GM11168 (cell line): ENCODE results near the gene NKAIN4.
"Not testable (repeated sequence)": the region's sequence is repeated elsewhere in the genome, so short reads cannot be mapped to it uniquely, and the experiment has no call there.

Source experiments
- in situ Hi-C: fragments of 300-500 bp; cut with MboI; formaldehyde crosslinking; loops from one replicate; pipeline ENCODE4 v1.12.0; 2022; ENCODE audit warnings: low sequenced_read_pairs; ENCODE audit not compliant: unreplicated experiment

Gene NKAIN4

GRCh38 chr20:63259734-63260460 lies 5.6 kb upstream of the NKAIN4 start:
- in situ Hi-C loops, result no loop called here

DNA sequence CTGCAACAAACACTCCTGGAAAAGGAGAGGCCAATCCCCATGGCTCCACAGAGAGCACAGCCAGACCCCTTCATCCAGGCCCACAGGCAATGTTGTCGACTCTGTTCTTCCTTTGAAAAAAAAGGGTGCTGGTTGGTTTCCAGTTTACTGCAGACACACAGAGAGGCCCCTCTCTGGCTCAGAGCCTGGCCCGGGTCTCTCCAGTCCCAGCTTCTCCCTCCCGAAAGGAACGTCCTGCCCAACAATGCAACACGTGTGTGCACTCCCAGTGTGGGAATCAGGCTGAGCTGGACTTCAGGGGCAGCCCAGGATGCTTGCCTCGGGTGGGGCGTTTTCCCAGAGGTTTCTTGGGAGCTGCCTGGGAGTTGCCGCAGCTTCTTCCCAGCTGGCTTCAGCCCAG lies 4.5 kb upstream of the NKAIN4 start:
- in situ Hi-C loops, result no loop called here

- in situ Hi-C loops, result no loop called here
These were observed 3.4 kb upstream of the NKAIN4 start for GRCh38 chr20:63257629-63258028.

DNA sequence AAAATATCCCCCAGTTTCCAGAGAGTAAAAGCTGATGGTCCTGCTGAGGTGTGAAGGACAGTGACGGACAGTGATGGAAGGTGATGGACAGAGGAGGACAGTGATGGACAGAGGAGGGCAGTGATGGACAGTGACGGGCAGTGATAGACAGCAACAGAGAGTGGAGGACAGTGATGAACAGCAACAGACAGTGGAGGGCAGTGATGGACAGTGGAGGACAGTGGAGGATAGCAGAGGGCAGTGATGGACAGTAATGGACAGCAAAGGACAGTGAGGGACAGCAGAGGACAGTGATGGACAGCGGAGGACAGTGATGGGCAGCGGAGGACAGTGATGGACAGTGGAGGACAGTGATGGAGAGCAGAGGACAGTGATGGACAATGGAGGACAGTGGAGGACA lies 2.7 kb upstream of the NKAIN4 start:
- in situ Hi-C loops, result no loop called here

DNA sequence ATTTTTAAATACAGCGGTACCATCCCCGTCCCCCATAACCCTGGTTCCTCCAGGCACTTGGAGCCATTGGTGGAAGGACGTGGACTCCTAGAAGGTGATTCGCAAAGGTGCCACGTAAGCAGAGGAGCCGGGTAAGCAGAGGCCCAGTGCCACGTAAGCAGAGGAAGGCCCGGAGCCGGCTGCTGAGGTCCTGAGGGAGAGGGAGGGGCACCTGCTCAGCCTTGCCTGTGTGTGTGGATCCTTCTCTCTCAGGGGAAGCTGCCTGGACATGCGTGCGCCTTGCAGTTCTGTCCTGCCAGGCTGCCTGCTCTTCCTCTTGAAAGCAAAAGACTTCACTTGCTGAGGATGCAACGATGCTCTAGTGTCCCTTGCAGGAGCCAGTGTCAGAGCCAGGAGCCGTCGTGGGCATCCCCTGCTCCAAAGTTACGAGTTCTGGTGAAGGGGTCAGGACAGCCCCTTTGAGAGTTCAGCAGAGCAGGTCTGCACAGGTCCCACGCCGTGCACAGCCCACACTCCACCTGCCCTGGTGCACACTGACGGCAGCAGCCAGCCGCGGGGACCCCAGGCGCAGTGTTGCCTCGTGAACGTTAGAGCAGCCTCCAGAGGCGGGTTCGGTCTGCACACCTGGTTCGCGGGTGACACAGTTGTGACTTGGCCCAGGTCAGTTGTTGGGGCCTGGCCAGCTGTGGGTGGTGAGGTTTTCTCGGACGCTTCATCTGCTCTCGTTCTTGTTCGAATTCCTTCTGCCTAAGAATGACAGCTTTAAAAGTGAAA lies 1.9 kb upstream of the NKAIN4 start:
- in situ Hi-C loops, result no loop called here

DNA sequence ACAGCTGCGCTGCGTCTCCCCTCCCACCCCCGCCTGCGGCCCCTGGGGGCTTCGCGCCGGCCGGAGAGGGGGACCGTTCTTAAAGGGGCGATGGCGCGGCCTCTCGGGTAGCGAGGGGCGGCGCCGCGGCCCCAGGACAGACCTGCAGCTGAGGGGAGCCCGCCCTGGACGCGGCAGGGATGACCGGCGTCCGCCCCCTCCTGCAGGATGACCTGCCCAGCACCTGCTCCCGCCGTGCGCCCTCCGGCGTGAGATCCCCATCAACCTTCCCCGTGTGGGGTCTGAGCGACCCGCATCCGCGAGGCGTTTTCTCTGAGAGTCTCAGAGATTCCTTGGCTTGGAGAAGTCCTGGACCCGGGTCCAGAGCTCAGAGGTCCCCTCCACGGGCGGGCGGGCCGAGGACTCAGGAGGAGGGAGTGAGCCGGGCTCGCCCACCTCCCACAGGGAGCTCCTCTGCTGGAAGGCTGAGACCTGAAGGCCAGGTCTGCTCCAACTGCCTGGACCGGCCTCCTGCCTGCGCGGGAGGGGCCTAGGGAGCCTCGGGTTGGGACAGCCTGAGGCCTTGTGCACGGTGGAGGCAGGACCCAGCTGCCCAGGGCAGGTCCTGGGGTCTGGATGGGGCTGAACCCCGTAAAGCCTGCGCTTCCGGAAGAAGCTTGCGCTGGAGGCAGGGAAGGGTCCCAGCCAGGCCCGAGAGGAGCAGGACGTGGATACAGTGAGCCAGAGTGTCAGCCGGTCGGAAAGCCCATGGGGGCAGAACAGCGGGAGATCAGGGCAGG lies 532 bp upstream of the NKAIN4 start:
- in situ Hi-C loops, result no loop called here

- in situ Hi-C loops, result no loop called here
These were observed 628 bp downstream of the NKAIN4 start for GRCh38 chr20:63253438-63254231.

DNA sequence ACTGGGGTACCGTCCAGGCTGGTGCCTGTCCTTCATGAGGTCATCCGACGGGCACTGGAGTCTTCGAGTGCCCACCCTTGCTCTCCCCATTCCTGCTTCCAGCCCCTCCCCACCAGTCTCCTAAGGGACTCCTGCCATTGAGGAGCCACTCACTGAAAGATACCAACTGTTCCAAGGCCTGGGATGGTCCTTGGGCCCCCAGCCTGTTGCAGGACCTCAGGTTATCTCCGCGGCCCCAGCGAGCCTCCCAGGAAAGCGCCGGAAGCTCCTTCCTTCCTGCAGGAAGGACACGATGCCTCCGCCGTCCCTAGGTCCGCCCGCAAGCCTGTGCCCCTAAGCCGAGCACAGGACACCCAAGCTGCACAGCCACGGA lies 1.2 kb downstream of the NKAIN4 start:
- in situ Hi-C loops, result no loop called here

DNA sequence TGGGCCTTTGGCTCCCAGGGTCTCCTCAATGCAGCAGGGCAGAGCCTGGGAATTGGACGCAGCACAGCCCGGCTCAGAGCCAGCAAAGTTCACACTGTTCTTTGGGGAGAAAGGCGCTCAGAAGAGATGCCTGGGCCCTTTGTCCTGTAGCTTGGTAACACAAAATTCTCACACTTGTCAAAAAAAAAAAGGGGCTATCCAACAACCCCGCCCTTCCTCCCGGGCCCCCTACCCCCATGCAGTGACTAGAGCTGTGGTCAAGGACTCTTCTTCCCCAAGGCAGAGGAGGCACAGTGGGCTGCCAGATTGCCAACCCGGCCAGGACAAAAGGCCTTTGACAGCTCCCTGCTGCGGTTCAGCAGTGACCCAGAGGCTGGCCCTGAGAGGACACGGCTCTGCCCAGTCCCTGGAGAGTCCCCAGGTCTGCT lies 2.0 kb downstream of the NKAIN4 start:
- in situ Hi-C loops, result no loop called here

GRCh38 chr20:63251350-63251749 lies 2.9 kb downstream of the NKAIN4 start:
- in situ Hi-C loops, result not testable (repeated sequence)

- in situ Hi-C loops, result no loop called here
These were observed 4.4 kb downstream of the NKAIN4 start for GRCh38 chr20:63249891-63250290.

GRCh38 chr20:63248835-63249591 lies 5.2 kb downstream of the NKAIN4 start:
- in situ Hi-C loops, result no loop called here

DNA sequence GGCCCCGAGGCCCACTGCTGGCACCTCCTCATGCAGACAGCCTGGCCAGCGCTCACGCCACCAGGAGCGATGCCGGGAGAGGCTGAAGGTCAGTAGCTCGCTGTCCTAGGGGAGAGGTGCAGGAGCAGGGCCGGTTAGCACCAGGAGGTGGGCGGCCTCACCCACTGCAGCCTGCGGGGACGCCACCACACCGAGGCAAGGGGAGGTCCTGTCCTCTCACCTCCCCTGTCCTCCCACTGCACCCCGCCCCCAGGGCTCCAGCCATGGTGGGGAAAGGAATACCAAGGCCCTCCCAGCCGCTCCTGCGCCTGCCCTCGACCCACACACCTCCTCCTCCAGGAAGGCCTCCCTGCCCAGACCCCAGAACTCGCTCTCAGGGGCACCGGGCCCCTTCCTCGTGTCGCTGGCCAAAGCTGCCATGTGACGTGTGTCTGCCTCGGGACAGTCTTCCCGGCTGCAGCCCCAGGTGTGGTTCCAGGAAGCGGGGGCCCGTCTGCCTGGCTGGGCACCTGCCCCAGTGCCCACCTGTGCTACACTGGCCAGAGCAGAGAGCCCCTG lies 6.5 kb downstream of the NKAIN4 start:
- in situ Hi-C loops, result no loop called here

DNA sequence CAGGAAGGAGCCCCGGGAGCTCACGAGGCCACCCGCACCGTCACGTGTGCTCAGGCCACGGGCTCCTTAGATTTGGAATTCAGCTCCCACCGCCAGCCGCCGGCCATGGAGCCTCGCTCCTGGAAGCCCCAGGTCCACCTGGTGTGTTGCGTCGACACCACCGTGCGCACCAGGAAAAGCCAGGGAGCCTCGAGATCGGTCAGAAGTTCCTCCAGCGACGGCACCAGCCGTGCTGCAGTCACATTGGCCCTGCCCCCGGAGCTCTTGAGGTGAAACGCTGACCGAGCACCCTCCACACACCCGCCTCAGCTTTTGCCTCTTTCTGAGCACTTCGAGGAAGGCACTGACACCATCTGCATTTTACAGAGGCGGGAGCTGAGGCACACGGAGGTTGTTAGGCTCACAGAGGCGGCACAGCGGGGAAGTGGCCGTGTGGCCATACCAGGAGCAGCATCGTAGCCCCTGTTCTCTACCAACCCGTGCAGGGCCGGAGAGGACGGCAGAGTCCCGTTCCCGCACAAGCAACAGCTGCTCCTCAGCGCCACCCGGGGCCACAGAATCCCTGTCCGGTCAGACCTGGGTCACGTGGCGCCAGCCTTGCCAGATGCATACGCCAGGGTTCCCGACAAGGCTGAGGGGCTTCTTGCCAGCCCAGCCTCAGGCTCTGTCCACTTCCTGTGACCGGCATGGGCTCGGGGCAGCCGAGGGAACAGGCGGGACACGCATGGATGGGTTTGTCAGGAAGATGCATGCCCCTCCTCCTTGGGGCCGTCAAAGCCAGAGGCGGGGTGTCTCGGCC lies 7.6 kb downstream of the NKAIN4 start:
- in situ Hi-C loops, result no loop called here

- in situ Hi-C loops, result no loop called here
These were observed 9.8 kb downstream of the NKAIN4 start for GRCh38 chr20:63244468-63244867.

DNA sequence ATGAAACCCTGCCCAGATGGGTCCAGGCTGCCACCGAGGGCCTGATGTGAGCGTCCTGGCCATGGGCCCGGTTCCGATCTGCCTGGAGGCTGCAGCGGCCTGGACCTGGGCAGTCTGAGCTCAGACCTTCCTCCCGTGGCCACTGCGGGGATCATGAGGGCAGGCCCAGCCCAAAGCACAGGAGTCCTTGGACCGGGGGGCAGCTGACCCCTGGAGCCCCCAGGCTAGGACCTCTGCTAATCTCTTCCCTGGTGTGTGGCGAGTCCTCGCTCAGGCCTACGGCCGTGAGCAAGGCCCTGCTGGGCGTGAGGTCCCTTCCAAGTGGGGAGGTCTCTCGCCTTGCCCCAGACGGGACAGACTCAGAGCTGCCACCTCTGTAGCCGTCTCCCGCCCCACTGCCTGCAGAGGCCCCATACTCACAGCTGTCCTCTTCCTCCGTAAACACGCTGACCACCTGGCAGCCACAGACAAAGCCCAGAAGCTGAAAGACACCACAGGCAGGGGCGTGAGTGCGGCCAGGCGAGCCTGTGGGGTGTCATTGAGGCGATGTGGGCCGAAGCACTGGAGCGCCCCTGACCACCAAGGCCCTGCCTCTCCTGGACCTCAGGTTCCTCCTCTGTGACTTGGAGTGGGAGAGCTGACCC lies 10.5 kb downstream of the NKAIN4 start:
- in situ Hi-C loops, result no loop called here

- in situ Hi-C loops, result no loop called here
These were observed 11.5 kb downstream of the NKAIN4 start for GRCh38 chr20:63242736-63243135.

DNA sequence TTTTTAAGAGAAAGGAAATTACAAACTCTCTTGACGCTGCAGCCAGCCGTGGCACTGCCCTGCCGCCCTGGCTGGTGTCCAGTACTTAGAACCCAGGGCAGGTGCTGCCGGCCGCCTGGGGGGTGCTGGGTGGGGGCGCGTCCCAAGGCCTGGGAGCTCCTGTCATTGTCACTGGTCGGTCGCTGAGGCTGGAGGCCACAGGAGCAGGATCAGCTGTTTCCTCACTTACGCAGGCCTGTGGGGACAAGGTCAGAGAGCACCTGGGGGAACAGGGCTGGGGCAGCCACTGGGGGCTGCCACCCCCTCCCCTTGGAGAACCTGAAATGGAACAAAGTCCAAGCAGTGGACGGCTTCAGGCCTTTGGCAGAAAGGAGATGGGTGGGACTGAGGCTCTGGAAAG lies 13.0 kb downstream of the NKAIN4 start:
- in situ Hi-C loops, result no loop called here
